B cell (primary cell): Measurements from ENCODE around the gene NOL11. TPM values are rescaled to one million over a fixed set of nuclear protein-coding genes. Genes with fewer than 3 reads are reported as not detected.
A peak's percentile ranks its signal among the peaks of the same experiment; 100 is the strongest.

Experiments used
- ATAC-seq: fragments of 200-7000 bp; cut with Tn5 transposase; one replicate; pipeline ENCODE4 v1.10.0; 2021; ENCODE audit warnings: low read depth, mild to moderate bottlenecking, moderate number of reproducible peaks, moderate library complexity
- CTCF ChIA-PET: fragments of 350-600 bp; sonication (Branson Sonifier 250); formaldehyde crosslinking; loops from one replicate; lab custom pipeline; 2021; ENCODE audit warnings: antibody characterized with exemption, inconsistent platforms; lab: Charles Lee
- POLR2A ChIA-PET: fragments of 350-600 bp; sonication (Branson Sonifier 250); formaldehyde crosslinking; loops from one replicate; lab custom pipeline; 2021; ENCODE audit warnings: antibody characterized with exemption; lab: Charles Lee
- DNase-seq: peaks from one replicate; pipeline ENCODE4 v3.0.0; 2013
- H2AFZ ChIP-seq: 2 replicates; pipeline ENCODE4 v1.6.1; 2012; ENCODE audit warnings: mild to moderate bottlenecking, low read depth, low read length; ENCODE audit not compliant: insufficient read depth, poor library complexity, severe bottlenecking
- H3K27ac ChIP-seq, 2 donors: 1 replicate in 1 of 2; 2 replicates in 1 of 2; pipeline ENCODE4 v1.5.1; 2012 to 2013; ENCODE audit warnings: low read length in 2 of 2, mild to moderate bottlenecking in 2 of 2, moderate library complexity in 1 of 2
- H3K27me3 ChIP-seq, 4 experiments: fragments of 200-600 bp in 1 of 4; sonication (generic) in 1 of 4; replicated peaks in 1 of 4; 1 replicate in 2 of 4; 2 replicates in 2 of 4; pipeline versions ENCODE4 v1.6.1 to v1.7.0; 2013 to 2016; ENCODE audit warnings: low read length in 3 of 4, mild to moderate bottlenecking in 2 of 4, mixed read lengths in 1 of 4, moderate library complexity in 1 of 4; ENCODE audit not compliant: insufficient read depth in 4 of 4, control insufficient read depth in 3 of 4; ENCODE audit errors: control extremely low read depth in 1 of 4
- H3K36me3 ChIP-seq, 2 experiments: replicated peaks in 1 of 2; 1 replicate in 1 of 2; 2 replicates in 1 of 2; pipeline versions ENCODE4 v1.6.1 to v1.7.1; 2013; ENCODE audit warnings: low read length in 1 of 2; ENCODE audit not compliant: insufficient read depth in 2 of 2, control insufficient read depth in 1 of 2; ENCODE audit errors: control extremely low read depth in 1 of 2, extremely low read depth in 1 of 2
- H3K4me1 ChIP-seq, 2 donors: fragments of 200-600 bp in 1 of 2; sonication (generic) in 1 of 2; 1 replicate in 1 of 2; 2 replicates in 1 of 2; pipeline versions ENCODE4 v1.5.1 to v1.6.1; 2013 to 2017; ENCODE audit warnings: low read length in 2 of 2; ENCODE audit not compliant: control insufficient read depth in 2 of 2, insufficient read depth in 2 of 2
- H3K4me2 ChIP-seq: replicated peaks from 2 replicates; pipeline ENCODE3; 2012; ENCODE audit warnings: mild to moderate bottlenecking, low read depth, low read length; ENCODE audit not compliant: poor library complexity, severe bottlenecking
- H3K4me3 ChIP-seq, 5 experiments: fragments of 200-600 bp in 1 of 5; sonication (generic) in 1 of 5; 1 replicate in 3 of 5; 2 replicates in 2 of 5; pipeline versions ENCODE4 v1.5.1 to v1.7.0; 2011 to 2016; ENCODE audit warnings: low read length in 4 of 5, mild to moderate bottlenecking in 4 of 5, low read depth in 2 of 5, control low read depth in 1 of 5, moderate library complexity in 1 of 5; ENCODE audit not compliant: insufficient read depth in 1 of 5; ENCODE audit errors: control extremely low read depth in 1 of 5, extremely low read depth in 1 of 5
- H3K79me2 ChIP-seq: fragments of 200-600 bp; sonication (generic); one replicate; pipeline ENCODE4 v1.6.0; 2016; ENCODE audit warnings: low read length; ENCODE audit not compliant: control insufficient read depth, insufficient read depth
- H3K9ac ChIP-seq: fragments of 200-600 bp; sonication (generic); 2 replicates; pipeline ENCODE4 v1.6.1; 2017; ENCODE audit warnings: mild to moderate bottlenecking, low read length, moderate library complexity
- H3K9me3 ChIP-seq, 3 donors: one replicate each; pipeline versions ENCODE4 v1.6.1 to v1.7.1; 2013; ENCODE audit warnings: low read length in 2 of 3; ENCODE audit not compliant: control insufficient read depth in 2 of 3, insufficient read depth in 1 of 3; ENCODE audit errors: control extremely low read depth in 1 of 3
- H4K20me1 ChIP-seq: 2 replicates; pipeline ENCODE4 v1.6.0; 2012; ENCODE audit warnings: mild to moderate bottlenecking, low read length; ENCODE audit not compliant: insufficient read depth, control insufficient read depth, poor library complexity, severe bottlenecking
- H3K27ac Mint-ChIP-seq: one replicate; pipeline ENCODE4 v1.8.0; 2021; ENCODE audit warnings: mixed read lengths
- H3K27me3 Mint-ChIP-seq: one replicate; pipeline ENCODE4 v1.8.0; 2021; ENCODE audit warnings: mixed read lengths
- H3K4me1 Mint-ChIP-seq: one replicate; pipeline ENCODE4 v1.8.0; 2021; ENCODE audit warnings: mixed read lengths
- H3K4me3 Mint-ChIP-seq: one replicate; pipeline ENCODE4 v1.8.0; 2021; ENCODE audit warnings: mixed read lengths
- H3K9me3 Mint-ChIP-seq: one replicate; pipeline ENCODE4 v1.8.0; 2022; ENCODE audit warnings: mixed read lengths; ENCODE audit not compliant: insufficient read depth
- CTCF ChIP-seq: fragments of 200-600 bp; IDR thresholded peaks from one replicate; pipeline ENCODE4 v1.8.0; 2022; ENCODE audit warnings: antibody characterized with exemption, mild to moderate bottlenecking
- EZH2 ChIP-seq: IDR thresholded peaks from 2 replicates; pipeline ENCODE4 v1.6.1; 2012; ENCODE audit warnings: borderline replicate concordance, low read depth, mild to moderate bottlenecking, moderate library complexity, low read length; ENCODE audit not compliant: insufficient read depth, poor library complexity, severe bottlenecking
- WGBS: methylation state at CpG from one replicate; pipeline ENCODE4 v1.1.5; 2013; ENCODE audit warnings: missing lambda C conversion rate; ENCODE audit not compliant: insufficient coverage; 5-methylcytosine and 5-hydroxymethylcytosine counted together
- intact Hi-C: fragments of 100-400 bp; cut with micrococcal nuclease; formaldehyde crosslinking; loops from one replicate; pipeline ENCODE4 v1.10.0; 2022
- polyA plus RNA-seq: library from polyadenylated mRNA; depleted of rRNA; stranded (reverse); fragments of >200 nt; gene quantifications from 2 replicates; pipeline ENCODE4 v1.2.3, GENCODE V29; 2012
- total RNA-seq, 2 donors: library from RNA; stranded (reverse); fragments of 120-200 nt in 1 of 2; gene quantifications; 1 replicate in 1 of 2; 2 replicates in 1 of 2; pipeline versions ENCODE4 v1.2.3 to v1.2.4, GENCODE V29; 2013 to 2022

Gene NOL11
- total and polyA plus RNA-seq, 2 donors (not counting 1 experiment from before 2014, with no cell fraction given) = 20.3 to 59.1 TPM

- no peaks in the 10 kb centered on the region for H4K20me1 ChIP-seq
- intact Hi-C loops = loop anchor here (10.0 kb wide), 1 partner anchor 338 kb away; the partner anchor contains the start of gene PITPNC1
- no peaks in the 10 kb centered on the region for H3K27me3 ChIP-seq
- TF ChIP-seq EZH2 = no peak
- TF ChIP-seq CTCF = no peak
- Mint-ChIP-seq H3K27me3 (peaks cover 3% of the 10 kb centered on the region), H3K27ac (no peak overlapping the region), H3K4me1 (peaks cover 12% of the 10 kb centered on the region), H3K4me3 (no peak overlapping the region), H3K9me3 (no peaks in the 10 kb centered on the region)
- peaks cover 4% of the 10 kb centered on the region for H3K79me2 ChIP-seq
- ATAC-seq = no peak
- peaks cover 0 to 3% (median 0%) of the 10 kb centered on the region in 3 donors for H3K9me3 ChIP-seq
- POLR2A ChIA-PET = interaction anchor here (0.7 kb wide), 1 partner anchor 337 kb away, joined by 3 read pairs; no protein-coding TSS in a partner anchor
- no peak overlapping the region for H2AFZ ChIP-seq
- no peak for DNase-seq
- no CpG with 5 or more reads among the region's 3 CpGs for WGBS
- peaks cover 6 to 9% of the 10 kb centered on the region in 2 donors for H3K4me1 ChIP-seq
- H3K9ac ChIP-seq = no peak overlapping the region
- no peak overlapping the region for H3K27ac ChIP-seq
- H3K4me3 ChIP-seq = no peak overlapping the region
- no peaks in the 10 kb centered on the region for H3K36me3 ChIP-seq
- CTCF ChIA-PET = interaction anchor here (0.7 kb wide), 1 partner anchor 225 kb away, joined by 3 read pairs; no protein-coding TSS in a partner anchor
- no peak overlapping the region for H3K4me2 ChIP-seq
Observed at GRCh38 chr17:67713169-67713568, 4.6 kb upstream of the NOL11 start.

GRCh38 chr17:67716405-67716798, 1.3 kb upstream of the NOL11 start:
- Mint-ChIP-seq H3K4me3 (no peak overlapping the region), H3K4me1 (peaks cover 20% of the 10 kb centered on the region), H3K27ac (no peak overlapping the region), H3K27me3 (peaks cover 3% of the 10 kb centered on the region), H3K9me3 (no peaks in the 10 kb centered on the region)
- POLR2A ChIA-PET = no interaction called here
- DNase-seq (no peak), ATAC-seq (no peak)
- peak overlapping the region; percentile 96 for H2AFZ ChIP-seq
- CTCF ChIA-PET = interaction anchor here (1.1 to 2.5 kb wide), 2 partner anchors 338 to 341 kb away, joined by 3 to 11 read pairs; no protein-coding TSS in a partner anchor
- peaks cover 0 to 3% (median 0%) of the 10 kb centered on the region in 3 donors for H3K9me3 ChIP-seq
- H4K20me1 ChIP-seq = no peaks in the 10 kb centered on the region
- H3K4me1 ChIP-seq = peaks cover 18 to 21% of the 10 kb centered on the region in 2 donors
- intact Hi-C loops = loop anchor here (2.0 to 10.0 kb wide), 4 partner anchors 318 to 521 kb away; partner anchors contain the start of genes KPNA2 and PITPNC1
- no CpG with 5 or more reads among the region's 6 CpGs for WGBS
- H3K4me3 ChIP-seq = no peak overlapping the region
- H3K27me3 ChIP-seq = no peaks in the 10 kb centered on the region
- TF ChIP-seq EZH2 (no peak), CTCF (no peak)
- H3K4me2 ChIP-seq = no peak overlapping the region
- peaks cover 0 to 11% of the 10 kb centered on the region in 2 experiments for H3K36me3 ChIP-seq
- H3K27ac ChIP-seq = no peak overlapping the region
- H3K9ac ChIP-seq = no peak overlapping the region
- peaks cover 29% of the 10 kb centered on the region for H3K79me2 ChIP-seq
